ENCODE measurements around the gene ZNF428.

The ZNF428 gene

GRCh38 chr19:43619262-43620060, at the start of gene ZNF428:
Gene ZNF428 (minus strand): TSS chr19:43619629. CDS start chr19:43614304, 5,325 bp downstream.
- no peaks in the 10 kb centered on the region for H3K9me3 ChIP-seq (ENCODE audit: insufficient read depth, low read depth, low read length)
- H3K27me3 ChIP-seq (ENCODE audit: insufficient read depth, low read length): no peaks in the 10 kb centered on the region
- H3K27ac ChIP-seq (ENCODE audit: low read length): peak within 1 kb of the TSS; percentile 57
- H3K4me3 ChIP-seq (ENCODE audit: low read length): peak within 1 kb of the TSS; percentile 71
- no peaks in the 10 kb centered on the region; the same call in 1 of the 2 replicates for H3K36me3 ChIP-seq (ENCODE audit: insufficient read depth, low read depth, low read length)
- peak within 1 kb of the TSS; percentile 81 for H3K9ac ChIP-seq (ENCODE audit: low read depth, low read length)
- H3K4me1 ChIP-seq (ENCODE audit: insufficient read depth, low read length): no peaks in the 10 kb centered on the region; the same call in 1 of the 2 replicates

GRCh38 chr19:43668406-43669109, 49.1 kb upstream of the ZNF428 start:
- Histone ChIP-seq H3K4me3 (ENCODE audit: low read length) (peak overlapping the region; percentile 76; the same call in 1 of the 2 replicates), H3K9me3 (ENCODE audit: insufficient read depth, low read depth, low read length) (no peaks in the 10 kb centered on the region), H3K36me3 (ENCODE audit: insufficient read depth, low read depth, low read length) (peaks cover 12% of the 10 kb centered on the region; the same call in 1 of the 2 replicates), H3K9ac (ENCODE audit: low read depth, low read length) (peak overlapping the region; percentile 67; the same call in 1 of the 2 replicates), H3K27me3 (ENCODE audit: insufficient read depth, low read length) (peaks cover 24% of the 10 kb centered on the region), H3K4me1 (ENCODE audit: insufficient read depth, low read length) (peaks cover 9% of the 10 kb centered on the region; the same call in 1 of the 2 replicates), H3K27ac (ENCODE audit: low read length) (no peak overlapping the region)

- Histone ChIP-seq H3K9me3 (ENCODE audit: insufficient read depth, low read depth, low read length) (no peaks in the 10 kb centered on the region), H3K9ac (ENCODE audit: low read depth, low read length) (peak overlapping the region; percentile 82), H3K4me1 (ENCODE audit: insufficient read depth, low read length) (peaks cover 9% of the 10 kb centered on the region; the same call in 1 of the 2 replicates), H3K27me3 (ENCODE audit: insufficient read depth, low read length) (peaks cover 24% of the 10 kb centered on the region), H3K36me3 (ENCODE audit: insufficient read depth, low read depth, low read length) (peaks cover 12% of the 10 kb centered on the region; the same call in 1 of the 2 replicates), H3K27ac (ENCODE audit: low read length) (no peak overlapping the region), H3K4me3 (ENCODE audit: low read length) (peak overlapping the region; percentile 69)
These were observed 48.5 kb upstream of the ZNF428 start for GRCh38 chr19:43667876-43668405.

- Histone ChIP-seq H3K9ac (ENCODE audit: low read depth, low read length) (peak overlapping the region; percentile 82; the same call in 1 of the 2 replicates), H3K9me3 (ENCODE audit: insufficient read depth, low read depth, low read length) (no peaks in the 10 kb centered on the region), H3K4me3 (ENCODE audit: low read length) (peak overlapping the region; percentile 69), H3K4me1 (ENCODE audit: insufficient read depth, low read length) (peaks cover 9% of the 10 kb centered on the region; the same call in 1 of the 2 replicates), H3K36me3 (ENCODE audit: insufficient read depth, low read depth, low read length) (peaks cover 12% of the 10 kb centered on the region; the same call in 1 of the 2 replicates), H3K27ac (ENCODE audit: low read length) (no peak overlapping the region), H3K27me3 (ENCODE audit: insufficient read depth, low read length) (peaks cover 24% of the 10 kb centered on the region)
These were observed 47.9 kb upstream of the ZNF428 start for GRCh38 chr19:43667126-43667875.

- Histone ChIP-seq H3K4me3 (ENCODE audit: low read length) (no peak overlapping the region), H3K4me1 (ENCODE audit: insufficient read depth, low read length) (no peaks in the 10 kb centered on the region), H3K9ac (ENCODE audit: low read depth, low read length) (no peak overlapping the region), H3K27me3 (ENCODE audit: insufficient read depth, low read length) (peaks cover 2% of the 10 kb centered on the region; the same call in 1 of the 2 replicates), H3K36me3 (ENCODE audit: insufficient read depth, low read depth, low read length) (peaks cover 21% of the 10 kb centered on the region), H3K27ac (ENCODE audit: low read length) (no peak overlapping the region), H3K9me3 (ENCODE audit: insufficient read depth, low read depth, low read length) (no peaks in the 10 kb centered on the region)
These were observed 44.6 kb upstream of the ZNF428 start for GRCh38 chr19:43664018-43664417.

- Histone ChIP-seq H3K4me3 (ENCODE audit: low read length) (no peak overlapping the region), H3K9ac (ENCODE audit: low read depth, low read length) (no peak overlapping the region), H3K27ac (ENCODE audit: low read length) (no peak overlapping the region), H3K27me3 (ENCODE audit: insufficient read depth, low read length) (no peaks in the 10 kb centered on the region), H3K36me3 (ENCODE audit: insufficient read depth, low read depth, low read length) (peaks cover 21% of the 10 kb centered on the region), H3K9me3 (ENCODE audit: insufficient read depth, low read depth, low read length) (no peaks in the 10 kb centered on the region), H3K4me1 (ENCODE audit: insufficient read depth, low read length) (no peaks in the 10 kb centered on the region)
These were observed 43.1 kb upstream of the ZNF428 start for GRCh38 chr19:43662487-43662886.

GRCh38 chr19:43660971-43661360, 41.5 kb upstream of the ZNF428 start:
- Histone ChIP-seq H3K4me3 (ENCODE audit: low read length) (no peak overlapping the region), H3K9ac (ENCODE audit: low read depth, low read length) (no peak overlapping the region), H3K4me1 (ENCODE audit: insufficient read depth, low read length) (no peaks in the 10 kb centered on the region), H3K36me3 (ENCODE audit: insufficient read depth, low read depth, low read length) (peaks cover 26% of the 10 kb centered on the region), H3K27me3 (ENCODE audit: insufficient read depth, low read length) (no peaks in the 10 kb centered on the region), H3K9me3 (ENCODE audit: insufficient read depth, low read depth, low read length) (no peaks in the 10 kb centered on the region), H3K27ac (ENCODE audit: low read length) (no peak overlapping the region)

- Histone ChIP-seq H3K4me3 (ENCODE audit: low read length) (no peak overlapping the region), H3K9me3 (ENCODE audit: insufficient read depth, low read depth, low read length) (no peaks in the 10 kb centered on the region), H3K9ac (ENCODE audit: low read depth, low read length) (no peak overlapping the region), H3K4me1 (ENCODE audit: insufficient read depth, low read length) (no peaks in the 10 kb centered on the region), H3K27me3 (ENCODE audit: insufficient read depth, low read length) (no peaks in the 10 kb centered on the region), H3K27ac (ENCODE audit: low read length) (no peak overlapping the region), H3K36me3 (ENCODE audit: insufficient read depth, low read depth, low read length) (peaks cover 31% of the 10 kb centered on the region)
These were observed 41.0 kb upstream of the ZNF428 start for GRCh38 chr19:43660301-43660970.

GRCh38 chr19:43658494-43658893, 39.1 kb upstream of the ZNF428 start:
- Histone ChIP-seq H3K4me3 (ENCODE audit: low read length) (no peak overlapping the region), H3K36me3 (ENCODE audit: insufficient read depth, low read depth, low read length) (peaks cover 30% of the 10 kb centered on the region), H3K4me1 (ENCODE audit: insufficient read depth, low read length) (no peaks in the 10 kb centered on the region), H3K9ac (ENCODE audit: low read depth, low read length) (no peak overlapping the region), H3K27me3 (ENCODE audit: insufficient read depth, low read length) (no peaks in the 10 kb centered on the region), H3K9me3 (ENCODE audit: insufficient read depth, low read depth, low read length) (no peaks in the 10 kb centered on the region), H3K27ac (ENCODE audit: low read length) (no peak overlapping the region)

GRCh38 chr19:43658001-43658400, 38.6 kb upstream of the ZNF428 start:
- H3K27ac ChIP-seq (ENCODE audit: low read length): no peak overlapping the region
- no peaks in the 10 kb centered on the region for H3K27me3 ChIP-seq (ENCODE audit: insufficient read depth, low read length)
- peaks cover 33% of the 10 kb centered on the region for H3K36me3 ChIP-seq (ENCODE audit: insufficient read depth, low read depth, low read length)
- no peak overlapping the region for H3K9ac ChIP-seq (ENCODE audit: low read depth, low read length)
- H3K9me3 ChIP-seq (ENCODE audit: insufficient read depth, low read depth, low read length): no peaks in the 10 kb centered on the region
- no peak overlapping the region for H3K4me3 ChIP-seq (ENCODE audit: low read length)
- H3K4me1 ChIP-seq (ENCODE audit: insufficient read depth, low read length): no peaks in the 10 kb centered on the region

GRCh38 chr19:43656436-43656835, 37.0 kb upstream of the ZNF428 start:
- no peaks in the 10 kb centered on the region for H3K9me3 ChIP-seq (ENCODE audit: insufficient read depth, low read depth, low read length)
- H3K36me3 ChIP-seq (ENCODE audit: insufficient read depth, low read depth, low read length): peaks cover 42% of the 10 kb centered on the region
- no peak overlapping the region for H3K27ac ChIP-seq (ENCODE audit: low read length)
- no peak overlapping the region for H3K4me3 ChIP-seq (ENCODE audit: low read length)
- H3K9ac ChIP-seq (ENCODE audit: low read depth, low read length): no peak overlapping the region
- no peaks in the 10 kb centered on the region for H3K27me3 ChIP-seq (ENCODE audit: insufficient read depth, low read length)
- H3K4me1 ChIP-seq (ENCODE audit: insufficient read depth, low read length): no peaks in the 10 kb centered on the region

All from iPS-20b (cell line).